Raji (cell line): ENCODE results near the gene CETN2.

Experiments used
- POLR2A ChIP-seq: IDR thresholded peaks from 2 replicates; pipeline ENCODE4 v1.6.1; 2011; ENCODE audit warnings: low read depth, low read length, control low read depth; ENCODE audit not compliant: insufficient read depth

Gene CETN2

GRCh38 chrX:152830312-152831305 is at the start of gene CETN2, which contains the start of gene NSDHL:
TSS of gene CETN2 (minus strand) at chrX:152830757. CDS start at chrX:152830710, 47 bp downstream.
TSS of gene NSDHL (plus strand) at chrX:152831063. CDS start at chrX:152846325, 15,262 bp downstream.
- peak; percentile 68 for TF ChIP-seq POLR2A

GRCh38 chrX:152878976-152879755 is 48.6 kb upstream of the CETN2 start:
- no peak for TF ChIP-seq POLR2A

- no peak for TF ChIP-seq POLR2A
Measured at GRCh38 chrX:152876931-152877840, 46.6 kb upstream of the CETN2 start.

GRCh38 chrX:152873361-152873760 is 42.8 kb upstream of the CETN2 start:
- no peak for TF ChIP-seq POLR2A

GRCh38 chrX:152872522-152872921 is 42.0 kb upstream of the CETN2 start:
- no peak for TF ChIP-seq POLR2A

- TF ChIP-seq POLR2A: no peak
Measured at GRCh38 chrX:152871260-152871659, 40.7 kb upstream of the CETN2 start.

- no peak for TF ChIP-seq POLR2A
Measured at GRCh38 chrX:152869972-152870371, 39.4 kb upstream of the CETN2 start.

- TF ChIP-seq POLR2A: no peak
Measured at GRCh38 chrX:152866386-152866785, 35.8 kb upstream of the CETN2 start.

GRCh38 chrX:152865232-152865920 is 34.8 kb upstream of the CETN2 start:
- TF ChIP-seq POLR2A: no peak

GRCh38 chrX:152861826-152862225 is 31.3 kb upstream of the CETN2 start:
- no peak for TF ChIP-seq POLR2A

- no peak for TF ChIP-seq POLR2A
Measured at GRCh38 chrX:152861116-152861515, 30.6 kb upstream of the CETN2 start.

- no peak for TF ChIP-seq POLR2A
Measured at GRCh38 chrX:152853986-152854385, 23.4 kb upstream of the CETN2 start.

GRCh38 chrX:152850465-152850864 is 19.9 kb upstream of the CETN2 start:
- TF ChIP-seq POLR2A: no peak

GRCh38 chrX:152847281-152847680 is 16.7 kb upstream of the CETN2 start:
- TF ChIP-seq POLR2A: no peak
